ENCODE data around the gene ERBB4. TPM values are rescaled to one million over a fixed set of nuclear protein-coding genes. Genes with fewer than 3 reads are reported as not detected.
A peak's percentile ranks its signal among the peaks of the same experiment; 100 is the strongest.

Gene ERBB4
- polyA plus RNA-seq, 4 donors: 0.04 to 0.13 TPM; not detected in 2

GRCh38 chr2:212153923-212154322, 384.7 kb downstream of the ERBB4 start:
- no peaks in the 10 kb centered on the region for H3K36me3 ChIP-seq (ENCODE audit: control insufficient read depth in 3 of 3, insufficient read depth in 2 of 3, low read depth in 1 of 3, low read length in 3 of 3)
- no peaks in the 10 kb centered on the region for H3K4me1 ChIP-seq (ENCODE audit: control insufficient read depth in 3 of 3, insufficient read depth in 2 of 3, low read depth in 1 of 3, low read length in 2 of 3)
- no peak for FAIRE-seq
- no peaks in the 10 kb centered on the region for H3K27me3 ChIP-seq (ENCODE audit: control insufficient read depth in 3 of 3, insufficient read depth in 3 of 3, low read length in 3 of 3)
- H3K9me3 ChIP-seq (ENCODE audit: control insufficient read depth in 2 of 2, insufficient read depth in 1 of 2, low read depth in 1 of 2, low read length in 1 of 2): no peaks in the 10 kb centered on the region
- no peak overlapping the region for H3K4me3 ChIP-seq (ENCODE audit: low read depth in 1 of 3, low read length in 3 of 3)
- WGBS, 3 donors: 56 to 76% (median 67%) methylated on average over 2 of the region's 2 CpGs
- no peak for DNase-seq
- no peak overlapping the region for H3K27ac ChIP-seq (ENCODE audit: low read depth in 1 of 3, low read length in 2 of 3)

DNA sequence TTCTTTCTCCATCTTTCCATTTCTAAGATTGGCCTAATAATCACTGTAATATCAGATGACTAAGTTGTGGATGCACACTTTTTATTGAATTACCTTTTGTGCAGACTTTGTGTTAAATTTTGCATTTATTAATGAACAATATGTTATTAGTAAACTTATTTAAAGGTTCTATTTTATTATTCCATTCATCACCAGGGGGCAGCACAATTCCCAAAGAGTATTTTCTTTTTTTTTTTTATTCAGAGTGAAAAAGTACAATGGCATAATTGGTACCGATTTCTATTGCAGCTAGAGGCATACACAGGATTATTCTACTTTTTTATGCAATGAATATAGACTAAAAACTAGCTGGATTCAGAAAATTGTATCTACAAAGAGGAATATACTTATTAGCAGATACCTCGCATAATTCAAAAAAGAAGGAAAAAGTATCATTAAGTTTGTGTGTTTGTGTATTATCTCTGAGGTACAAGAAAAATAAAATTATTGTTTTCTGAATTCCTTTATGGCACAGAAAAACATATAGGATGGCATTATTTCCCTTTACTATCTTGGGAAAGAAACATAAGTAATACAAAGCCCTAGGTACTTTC, 390.6 kb downstream of the ERBB4 start:
- no peak for FAIRE-seq
- H3K27me3 ChIP-seq (ENCODE audit: control insufficient read depth in 3 of 3, insufficient read depth in 3 of 3, low read length in 3 of 3): peaks cover 0 to 3% (median 0%) of the 10 kb centered on the region in 3 donors
- whole genome bisulfite sequencing, 3 donors: 44 to 51% (median 48%) methylated on average over 2 of the region's 2 CpGs
- H3K27ac ChIP-seq (ENCODE audit: low read depth in 1 of 3, low read length in 2 of 3): no peak overlapping the region
- H3K4me1 ChIP-seq (ENCODE audit: control insufficient read depth in 3 of 3, insufficient read depth in 2 of 3, low read depth in 1 of 3, low read length in 2 of 3): peaks cover 0 to 9% (median 0%) of the 10 kb centered on the region in 3 donors
- H3K9me3 ChIP-seq (ENCODE audit: control insufficient read depth in 2 of 2, insufficient read depth in 1 of 2, low read depth in 1 of 2, low read length in 1 of 2): no peaks in the 10 kb centered on the region
- peak; percentile 10 to 16 for DNase-seq
- no peak overlapping the region for H3K4me3 ChIP-seq (ENCODE audit: low read depth in 1 of 3, low read length in 3 of 3)
- no peaks in the 10 kb centered on the region for H3K36me3 ChIP-seq (ENCODE audit: control insufficient read depth in 3 of 3, insufficient read depth in 2 of 3, low read depth in 1 of 3, low read length in 3 of 3)

DNA sequence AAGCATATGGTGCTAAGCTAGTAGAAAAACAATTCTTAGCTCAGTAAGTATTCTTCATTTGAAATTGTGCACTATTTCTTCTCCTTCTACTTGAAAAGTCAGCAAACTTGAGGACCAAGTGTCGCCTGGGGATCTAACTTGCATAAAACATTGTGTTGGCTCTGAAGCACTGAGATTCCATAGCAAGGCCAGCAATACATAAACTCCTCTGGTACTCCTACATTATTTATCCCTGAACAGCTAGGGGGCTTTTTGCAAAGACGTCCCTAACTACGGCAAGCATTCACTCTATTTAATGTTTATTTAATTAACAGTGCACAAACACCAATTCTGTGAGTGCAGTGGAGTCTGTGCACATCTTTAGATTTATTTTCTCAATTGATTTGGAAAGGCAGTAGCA, 392.2 kb downstream of the ERBB4 start:
- H3K4me1 ChIP-seq (ENCODE audit: control insufficient read depth in 3 of 3, insufficient read depth in 2 of 3, low read depth in 1 of 3, low read length in 2 of 3): peaks cover 0 to 9% (median 0%) of the 10 kb centered on the region in 3 donors
- no peak overlapping the region for H3K4me3 ChIP-seq (ENCODE audit: low read depth in 1 of 3, low read length in 3 of 3)
- no peaks in the 10 kb centered on the region for H3K9me3 ChIP-seq (ENCODE audit: control insufficient read depth in 2 of 2, insufficient read depth in 1 of 2, low read depth in 1 of 2, low read length in 1 of 2)
- H3K36me3 ChIP-seq (ENCODE audit: control insufficient read depth in 3 of 3, insufficient read depth in 2 of 3, low read depth in 1 of 3, low read length in 3 of 3): no peaks in the 10 kb centered on the region
- WGBS, 3 donors: 68 to 88% (median 76%) methylated on average over 3 of the region's 3 CpGs
- H3K27me3 ChIP-seq (ENCODE audit: control insufficient read depth in 3 of 3, insufficient read depth in 3 of 3, low read length in 3 of 3): peaks cover 0 to 3% (median 0%) of the 10 kb centered on the region in 3 donors
- DNase-seq (no peak), FAIRE-seq (no peak)
- no peak overlapping the region for H3K27ac ChIP-seq (ENCODE audit: low read depth in 1 of 3, low read length in 2 of 3)

DNA sequence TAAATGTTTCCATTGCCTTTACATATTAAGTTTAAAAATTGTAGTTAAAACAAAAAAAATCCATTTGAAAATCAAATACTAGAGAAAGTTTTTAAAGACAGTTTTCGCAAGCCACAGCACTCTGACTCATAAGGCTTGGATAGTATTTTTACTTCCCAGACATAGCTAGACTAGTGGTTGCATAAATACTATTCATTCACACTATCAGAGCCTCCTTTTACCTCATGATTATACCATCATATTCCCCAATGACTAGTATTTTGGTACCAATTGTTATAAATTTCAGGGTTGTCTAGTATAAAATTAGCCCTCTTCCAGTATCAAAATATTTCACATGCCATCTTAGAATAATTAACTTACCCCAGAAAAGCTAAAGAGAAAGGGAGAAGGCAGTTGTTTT, 393.5 kb downstream of the ERBB4 start:
- no peak overlapping the region for H3K4me3 ChIP-seq (ENCODE audit: low read depth in 1 of 3, low read length in 3 of 3)
- DNase-seq (peak in 1 of 2 donors; percentile 46), FAIRE-seq (no peak)
- no peaks in the 10 kb centered on the region for H3K9me3 ChIP-seq (ENCODE audit: control insufficient read depth in 2 of 2, insufficient read depth in 1 of 2, low read depth in 1 of 2, low read length in 1 of 2)
- H3K27ac ChIP-seq (ENCODE audit: low read depth in 1 of 3, low read length in 2 of 3): peak overlapping the region in 1 of 3 donors; percentile 70
- WGBS, 3 donors: 82 to 88% (median 82%) methylated on average over 1 of the region's 1 CpG
- H3K36me3 ChIP-seq (ENCODE audit: control insufficient read depth in 3 of 3, insufficient read depth in 2 of 3, low read depth in 1 of 3, low read length in 3 of 3): no peaks in the 10 kb centered on the region
- peaks cover 0 to 3% (median 0%) of the 10 kb centered on the region in 3 donors for H3K27me3 ChIP-seq (ENCODE audit: control insufficient read depth in 3 of 3, insufficient read depth in 3 of 3, low read length in 3 of 3)
- H3K4me1 ChIP-seq (ENCODE audit: control insufficient read depth in 3 of 3, insufficient read depth in 2 of 3, low read depth in 1 of 3, low read length in 2 of 3): peaks cover 0 to 9% (median 0%) of the 10 kb centered on the region in 3 donors

- peaks cover 0 to 9% (median 0%) of the 10 kb centered on the region in 3 donors for H3K4me1 ChIP-seq (ENCODE audit: control insufficient read depth in 3 of 3, insufficient read depth in 2 of 3, low read depth in 1 of 3, low read length in 2 of 3)
- no peaks in the 10 kb centered on the region for H3K36me3 ChIP-seq (ENCODE audit: control insufficient read depth in 3 of 3, insufficient read depth in 2 of 3, low read depth in 1 of 3, low read length in 3 of 3)
- H3K4me3 ChIP-seq (ENCODE audit: low read depth in 1 of 3, low read length in 3 of 3): no peak overlapping the region
- no peak overlapping the region for H3K27ac ChIP-seq (ENCODE audit: low read depth in 1 of 3, low read length in 2 of 3)
- FAIRE-seq: no peak
- 53 to 59% (median 55%) methylated on average over 2 of the region's 2 CpGs for WGBS, 3 donors
- no peaks in the 10 kb centered on the region for H3K9me3 ChIP-seq (ENCODE audit: control insufficient read depth in 2 of 2, insufficient read depth in 1 of 2, low read depth in 1 of 2, low read length in 1 of 2)
- no peak for DNase-seq
- peaks cover 0 to 3% (median 0%) of the 10 kb centered on the region in 3 donors for H3K27me3 ChIP-seq (ENCODE audit: control insufficient read depth in 3 of 3, insufficient read depth in 3 of 3, low read length in 3 of 3)
Measured at GRCh38 chr2:212142631-212143030, 396.0 kb downstream of the ERBB4 start.

DNA sequence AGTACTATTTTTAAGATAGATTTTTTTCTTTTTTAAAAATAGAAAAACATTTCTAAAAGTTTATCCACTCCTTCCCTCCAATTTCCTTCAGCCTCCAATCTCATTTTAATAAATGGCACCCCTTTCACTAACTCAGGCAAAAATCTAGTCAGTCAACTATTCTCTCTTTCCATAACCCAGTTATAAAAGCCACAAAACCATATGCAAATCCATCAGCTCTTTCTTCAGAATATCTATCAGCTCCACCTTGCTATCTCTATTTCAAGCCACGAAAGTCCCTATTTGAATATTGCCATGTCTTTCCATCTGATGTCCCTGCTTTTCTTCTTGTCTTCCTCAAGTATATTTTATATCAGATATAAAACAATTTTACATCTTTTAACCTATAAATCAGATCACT, 397.1 kb downstream of the ERBB4 start:
- no peak overlapping the region for H3K27ac ChIP-seq (ENCODE audit: low read depth in 1 of 3, low read length in 2 of 3)
- H3K4me1 ChIP-seq (ENCODE audit: control insufficient read depth in 3 of 3, insufficient read depth in 2 of 3, low read depth in 1 of 3, low read length in 2 of 3): peaks cover 0 to 7% (median 0%) of the 10 kb centered on the region in 3 donors
- H3K27me3 ChIP-seq (ENCODE audit: control insufficient read depth in 3 of 3, insufficient read depth in 3 of 3, low read length in 3 of 3): peaks cover 0 to 2% (median 0%) of the 10 kb centered on the region in 3 donors
- DNase-seq (no peak), FAIRE-seq (no peak)
- no peaks in the 10 kb centered on the region for H3K9me3 ChIP-seq (ENCODE audit: control insufficient read depth in 2 of 2, insufficient read depth in 1 of 2, low read depth in 1 of 2, low read length in 1 of 2)
- WGBS, 3 donors: 59 to 88% (median 70%) methylated on average over 1 of the region's 1 CpG
- no peaks in the 10 kb centered on the region for H3K36me3 ChIP-seq (ENCODE audit: control insufficient read depth in 3 of 3, insufficient read depth in 2 of 3, low read depth in 1 of 3, low read length in 3 of 3)
- no peak overlapping the region for H3K4me3 ChIP-seq (ENCODE audit: low read depth in 1 of 3, low read length in 3 of 3)

DNA sequence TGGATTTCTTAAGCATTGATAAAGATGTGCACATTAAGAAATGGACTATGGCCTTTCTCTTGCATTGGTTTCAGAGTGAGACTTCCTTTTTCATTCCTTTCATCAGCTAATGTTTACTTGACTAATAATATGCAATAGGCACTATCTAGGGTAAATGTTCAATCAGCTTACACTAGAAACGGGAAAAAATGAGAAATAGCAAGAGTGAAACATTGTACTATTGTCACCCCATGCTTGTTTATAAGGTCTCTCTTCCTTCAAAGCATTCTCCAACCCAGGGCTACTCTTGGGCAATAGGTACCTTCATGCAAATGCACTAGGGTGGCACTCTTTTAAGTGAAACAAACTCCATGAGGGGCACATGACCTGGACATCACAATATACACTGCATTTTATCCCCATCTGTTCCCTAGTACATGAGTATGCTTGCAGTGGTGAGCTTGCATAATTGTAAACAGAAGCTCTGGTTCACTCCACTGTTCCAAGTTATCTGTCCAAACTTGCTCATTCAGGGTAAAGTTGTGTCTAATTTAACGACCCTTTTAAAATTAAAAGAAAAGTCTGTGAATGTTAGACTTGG, 402.3 kb downstream of the ERBB4 start:
- no peak for FAIRE-seq
- peak in 1 of 2 donors; percentile 63 for DNase-seq
- Histone ChIP-seq H3K4me3 (ENCODE audit: low read depth in 1 of 3, low read length in 3 of 3) (no peak overlapping the region), H3K36me3 (ENCODE audit: control insufficient read depth in 3 of 3, insufficient read depth in 2 of 3, low read depth in 1 of 3, low read length in 3 of 3) (no peaks in the 10 kb centered on the region), H3K4me1 (ENCODE audit: control insufficient read depth in 3 of 3, insufficient read depth in 2 of 3, low read depth in 1 of 3, low read length in 2 of 3) (peaks cover 0 to 6% (median 0%) of the 10 kb centered on the region in 3 donors), H3K27ac (ENCODE audit: low read depth in 1 of 3, low read length in 2 of 3) (peak overlapping the region in 1 of 3 donors; percentile 64), H3K9me3 (ENCODE audit: control insufficient read depth in 2 of 2, insufficient read depth in 1 of 2, low read depth in 1 of 2, low read length in 1 of 2) (no peaks in the 10 kb centered on the region), H3K27me3 (ENCODE audit: control insufficient read depth in 3 of 3, insufficient read depth in 3 of 3, low read length in 3 of 3) (no peaks in the 10 kb centered on the region)
- 13 to 36% (median 14%) methylated on average over 2 of the region's 2 CpGs for WGBS, 3 donors

- Histone ChIP-seq H3K4me3 (ENCODE audit: low read depth in 1 of 3, low read length in 3 of 3) (no peak overlapping the region), H3K36me3 (ENCODE audit: control insufficient read depth in 3 of 3, insufficient read depth in 2 of 3, low read depth in 1 of 3, low read length in 3 of 3) (no peaks in the 10 kb centered on the region), H3K4me1 (ENCODE audit: control insufficient read depth in 3 of 3, insufficient read depth in 2 of 3, low read depth in 1 of 3, low read length in 2 of 3) (peaks cover 0 to 6% (median 0%) of the 10 kb centered on the region in 3 donors), H3K27me3 (ENCODE audit: control insufficient read depth in 3 of 3, insufficient read depth in 3 of 3, low read length in 3 of 3) (no peaks in the 10 kb centered on the region), H3K9me3 (ENCODE audit: control insufficient read depth in 2 of 2, insufficient read depth in 1 of 2, low read depth in 1 of 2, low read length in 1 of 2) (no peaks in the 10 kb centered on the region), H3K27ac (ENCODE audit: low read depth in 1 of 3, low read length in 2 of 3) (peak overlapping the region in 1 of 3 donors; percentile 64)
- 12 to 36% (median 25%) methylated on average over 2 of the region's 2 CpGs for WGBS, 3 donors
- no peak for FAIRE-seq
- DNase-seq: peak in 1 of 2 donors; percentile 6
Measured at GRCh38 chr2:212135739-212136138, 402.9 kb downstream of the ERBB4 start.
